Right hindlimb (tissue), 1 donor: ENCODE results near the gene ETFDH.
"Not testable (repeated sequence)": the region's sequence is repeated elsewhere in the genome, so short reads cannot be mapped to it uniquely, and the experiment has no call there.

Experiments
- DNase-seq: peaks from one replicate; pipeline ENCODE4 v3.0.0-alpha.2; 2018

ETFDH gene

DNA sequence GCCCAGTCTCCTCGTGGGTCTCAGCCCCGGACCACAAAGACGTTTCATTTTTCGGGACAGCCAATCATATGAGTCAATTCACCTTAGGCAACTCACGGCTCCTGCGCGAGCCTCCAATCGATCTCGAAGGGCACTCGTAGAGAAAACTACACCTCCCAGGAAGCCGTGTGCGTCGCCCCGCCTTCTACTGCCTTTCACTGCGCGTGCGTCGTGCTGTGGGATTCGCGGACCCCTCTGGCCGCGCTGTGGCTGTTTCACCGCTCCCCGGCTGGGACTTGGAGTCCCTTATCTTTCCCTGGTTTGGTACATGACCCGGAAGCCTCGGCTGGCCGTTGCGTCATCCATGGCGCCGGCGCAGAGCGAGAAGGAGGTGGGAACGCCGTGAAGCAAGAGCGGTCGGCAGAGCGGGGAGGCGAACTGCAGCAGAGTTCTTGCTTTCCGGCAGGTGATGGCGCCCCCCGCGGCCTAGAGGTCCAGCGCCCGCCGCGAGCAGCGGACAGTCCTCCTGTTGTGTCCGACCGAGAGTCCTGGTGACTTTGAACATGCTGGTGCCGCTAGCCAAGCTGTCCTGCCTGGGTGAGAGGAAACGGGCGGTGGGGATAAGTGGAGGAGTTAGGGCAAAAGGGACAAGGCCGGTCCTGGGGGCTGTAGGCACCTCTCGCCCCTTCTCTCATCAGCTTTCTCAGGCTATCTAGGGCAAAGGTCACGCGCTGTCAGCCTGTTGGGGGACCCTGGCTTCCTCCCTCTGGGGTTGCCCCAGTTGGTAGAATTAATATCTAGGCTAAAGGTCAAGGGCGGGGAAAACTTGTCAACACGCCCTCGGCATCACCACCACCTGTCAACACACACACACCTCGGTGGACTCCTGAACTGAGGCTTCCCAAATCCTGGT is at the start of gene ETFDH:
ETFDH (plus strand) TSS at position 382 of the 892 bp plus-strand sequence; CDS start at position 543, 161 bp downstream.
- DNase-seq = peak; percentile 100

DNA sequence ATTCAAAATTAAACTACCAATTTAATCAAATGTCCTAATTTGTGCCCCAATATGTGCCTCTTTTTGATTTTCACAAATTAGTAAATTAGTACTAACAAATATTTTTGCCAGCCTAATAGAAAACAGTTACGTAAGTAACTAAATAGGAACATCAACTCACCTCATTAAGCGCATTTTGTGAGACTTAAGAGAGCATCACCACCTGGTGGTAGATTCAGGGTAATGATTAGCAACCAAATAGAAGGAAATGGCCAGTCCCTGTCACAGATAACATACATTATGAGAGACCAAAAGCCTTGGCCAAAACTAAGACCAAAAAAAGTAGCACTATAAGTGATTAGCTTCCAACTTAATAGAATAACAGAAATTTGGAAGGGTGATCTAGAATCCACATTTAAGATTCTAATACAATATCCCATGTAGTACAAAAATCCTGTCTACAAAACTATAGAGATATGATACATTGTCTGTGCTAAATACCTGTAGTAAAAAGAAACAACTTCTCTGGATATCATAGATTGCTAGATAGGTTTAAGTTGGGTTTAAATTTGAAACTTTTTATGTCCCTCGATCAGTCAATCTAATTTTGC is 47.1 kb upstream of the ETFDH start:
- DNase-seq = no peak

- no peak for DNase-seq
Measured at GRCh38 chr4:158625544-158625943, 46.6 kb upstream of the ETFDH start.

DNA sequence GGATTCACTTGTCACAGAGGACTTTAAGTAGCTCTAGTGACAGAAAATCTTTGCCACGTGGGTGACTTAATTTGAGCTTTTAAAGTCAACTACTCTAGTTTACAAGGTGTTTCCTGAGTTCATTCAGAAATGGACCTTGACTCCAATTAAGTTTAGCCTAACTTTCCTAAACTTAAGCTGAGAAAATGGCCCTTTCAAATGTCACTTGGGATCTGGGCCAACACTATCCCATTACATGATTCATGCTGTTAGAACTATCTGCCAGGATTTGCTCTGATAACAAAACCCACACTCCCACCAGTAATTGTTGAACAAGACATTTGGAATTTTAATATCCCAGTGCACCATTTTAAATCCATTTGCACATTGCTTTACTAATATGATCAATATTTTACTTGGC is 41.2 kb upstream of the ETFDH start:
- no peak for DNase-seq

DNA sequence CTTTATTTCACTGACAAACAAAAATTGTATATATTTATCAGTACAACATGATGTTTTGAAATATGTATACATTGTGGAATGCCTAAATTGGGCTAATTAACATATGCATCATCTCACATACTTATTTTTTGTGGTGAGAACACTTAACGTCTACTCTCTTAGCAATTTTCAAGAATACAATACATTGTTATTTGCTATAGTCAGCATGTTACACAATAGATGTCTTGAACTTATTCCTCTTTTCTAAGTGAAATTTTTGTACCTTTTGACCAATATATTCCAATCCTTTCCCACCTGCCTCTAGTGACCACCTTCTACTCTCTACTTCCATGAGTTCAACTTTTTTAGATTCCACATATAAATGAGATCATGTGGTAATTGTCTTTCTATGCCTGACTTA is 35.5 kb upstream of the ETFDH start:
- no peak for DNase-seq

GRCh38 chr4:158644356-158644755 is 27.7 kb upstream of the ETFDH start:
- no peak for DNase-seq

DNA sequence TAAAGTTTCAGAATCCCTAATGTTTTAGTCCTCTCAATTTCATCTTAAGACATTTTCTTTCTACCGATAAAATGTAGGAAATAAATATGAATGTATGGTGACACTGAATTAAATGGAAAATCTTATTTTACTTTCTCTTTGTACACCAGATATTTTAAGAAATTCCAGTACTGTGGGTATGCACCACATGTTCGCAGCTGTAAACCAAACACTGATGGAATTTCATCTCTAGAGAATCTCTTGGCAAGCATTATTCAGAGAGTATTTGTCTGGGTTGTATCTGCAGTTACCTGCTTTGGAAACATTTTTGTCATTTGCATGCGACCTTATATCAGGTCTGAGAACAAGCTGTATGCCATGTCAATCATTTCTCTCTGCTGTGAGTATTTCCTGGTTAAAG is 27.3 kb upstream of the ETFDH start:
- DNase-seq = no peak

DNA sequence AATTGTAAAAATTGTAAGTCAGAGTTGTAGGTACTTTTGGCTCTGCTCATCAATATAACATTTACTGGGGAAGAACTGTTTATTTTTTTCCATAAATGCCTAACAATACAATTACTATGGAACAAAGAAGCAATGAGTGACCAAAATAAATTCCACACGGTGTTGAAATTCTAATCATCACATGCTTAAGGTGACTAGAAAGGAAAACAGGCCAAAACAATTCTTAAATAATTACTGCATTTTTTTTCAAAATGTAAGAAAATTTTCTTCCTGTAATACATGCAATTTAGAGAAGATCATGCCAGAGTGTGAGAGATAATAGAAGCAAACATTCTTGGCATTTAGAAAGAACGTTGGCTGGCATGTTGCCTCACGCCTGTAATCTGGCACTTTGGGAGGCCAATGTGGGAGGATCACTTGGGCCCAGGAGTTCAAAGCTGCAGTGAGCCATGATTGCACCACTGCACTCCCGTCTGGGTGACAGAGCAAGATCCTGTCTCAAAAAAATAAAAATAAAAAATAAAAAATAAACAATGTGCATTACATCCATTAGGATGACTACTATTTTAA is 22.9 kb upstream of the ETFDH start:
- DNase-seq = no peak

DNA sequence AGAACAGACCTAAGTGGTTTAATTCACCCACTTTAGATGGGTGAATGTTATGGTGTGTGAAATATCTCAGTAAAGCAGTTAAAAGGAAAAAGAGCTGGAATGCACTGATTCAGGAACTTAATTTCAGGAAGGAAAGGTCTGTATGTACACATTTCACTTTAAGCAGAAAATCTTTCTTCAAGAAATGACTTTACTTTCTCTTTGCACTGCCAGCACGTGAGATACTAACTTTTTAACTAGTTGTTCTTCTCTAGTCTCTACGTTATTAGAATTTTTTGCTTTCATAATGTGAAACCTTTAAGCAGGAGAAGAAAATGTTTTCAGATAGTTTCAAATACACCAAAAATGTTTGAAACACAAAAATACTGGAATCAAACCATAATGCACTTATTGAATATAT is 19.2 kb upstream of the ETFDH start:
- DNase-seq = no peak

- no peak for DNase-seq
Measured at GRCh38 chr4:158656439-158656838, 15.7 kb upstream of the ETFDH start.

GRCh38 chr4:158657291-158657690 is 14.8 kb upstream of the ETFDH start:
- DNase-seq = no peak

DNA sequence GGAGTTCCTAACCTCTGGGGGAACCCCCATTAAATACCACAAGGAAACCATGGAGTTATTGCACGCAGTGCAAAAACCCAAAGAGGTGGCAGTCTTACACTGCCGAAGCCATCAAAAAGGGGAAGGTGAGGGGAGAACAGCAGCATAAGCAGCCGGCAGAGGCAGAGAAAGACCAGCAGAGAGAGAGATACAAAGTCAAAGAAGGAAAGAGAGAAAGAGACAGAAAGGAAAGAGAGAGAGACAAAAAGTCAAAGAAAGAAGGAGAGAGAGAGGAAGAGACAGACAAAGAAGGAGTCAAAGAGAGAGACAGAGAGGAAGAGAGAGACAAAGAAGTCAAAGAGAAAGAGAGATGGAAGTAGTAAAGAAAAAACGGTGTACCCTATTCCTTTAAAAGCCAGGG is 8.8 kb upstream of the ETFDH start:
- not testable (repeated sequence) for DNase-seq

DNA sequence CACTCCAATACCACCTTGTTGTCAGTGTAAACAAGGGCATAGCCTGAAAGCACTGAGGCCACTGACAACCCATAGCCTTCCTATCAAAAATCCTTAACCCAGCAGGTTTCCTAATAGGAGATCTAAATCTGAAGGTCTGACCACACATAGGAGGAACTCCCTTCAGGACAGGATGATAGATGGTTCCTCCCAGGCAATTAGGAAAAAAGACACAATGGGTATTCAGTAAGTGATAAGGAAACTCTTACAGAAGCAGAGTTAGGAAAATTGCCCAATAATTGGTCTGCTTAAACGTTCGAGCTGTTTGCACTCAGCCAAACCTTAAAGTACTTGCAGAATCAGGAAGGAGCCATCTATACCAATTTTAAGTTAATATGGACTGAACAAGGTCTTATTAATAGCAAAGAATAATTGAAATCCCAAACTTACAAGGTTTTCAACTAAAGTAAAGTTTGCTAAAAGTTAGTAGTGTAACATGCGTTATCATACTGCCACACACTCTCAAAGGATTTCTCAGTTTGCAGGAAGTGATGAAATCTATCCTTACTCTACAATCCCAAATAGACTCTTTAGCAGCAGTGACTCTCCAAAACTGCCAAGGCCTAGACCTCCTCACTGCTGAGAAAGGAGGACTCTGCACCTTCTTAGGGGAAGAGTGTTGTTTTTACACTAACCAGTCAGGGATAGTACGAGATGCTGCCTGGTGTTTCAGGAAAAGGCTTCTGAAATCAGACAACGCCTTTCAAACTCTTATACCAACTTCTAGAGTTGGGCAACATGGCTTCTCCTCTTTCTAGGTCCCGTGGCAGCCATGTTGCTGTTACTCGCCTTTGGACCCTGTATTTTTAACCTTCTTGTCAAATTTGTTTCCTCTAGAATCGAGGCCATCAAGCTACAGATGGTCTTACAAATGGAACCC is 8.1 kb upstream of the ETFDH start:
- DNase-seq = not testable (repeated sequence)

- no peak for DNase-seq
Measured at GRCh38 chr4:158664806-158665205, 7.3 kb upstream of the ETFDH start.

DNA sequence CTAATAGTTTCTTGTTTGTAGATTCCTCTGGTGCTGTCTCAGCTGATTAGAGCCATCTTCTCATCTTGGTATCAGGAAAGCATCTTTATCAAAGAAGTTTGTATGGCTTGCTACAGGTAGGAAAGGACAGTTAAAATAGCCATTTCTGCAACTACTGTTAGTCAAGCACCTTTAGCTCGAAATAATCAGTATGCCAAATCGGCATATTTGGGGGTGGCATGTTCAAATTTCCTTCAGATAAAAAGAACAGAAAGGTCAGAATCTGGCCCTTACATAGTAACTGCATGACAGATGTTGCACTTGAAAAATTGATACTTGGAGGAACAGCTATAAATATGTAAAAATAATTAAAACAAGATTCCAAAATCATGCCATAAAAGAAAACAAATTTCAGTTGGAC is 5.2 kb upstream of the ETFDH start:
- DNase-seq = no peak

- DNase-seq = no peak
Measured at GRCh38 chr4:158667651-158668198, 4.4 kb upstream of the ETFDH start.

- no peak for DNase-seq
Measured at GRCh38 chr4:158669310-158669709, 2.8 kb upstream of the ETFDH start.

GRCh38 chr4:158670975-158671664 is 976 bp upstream of the ETFDH start:
- DNase-seq = peak; percentile 88

DNA sequence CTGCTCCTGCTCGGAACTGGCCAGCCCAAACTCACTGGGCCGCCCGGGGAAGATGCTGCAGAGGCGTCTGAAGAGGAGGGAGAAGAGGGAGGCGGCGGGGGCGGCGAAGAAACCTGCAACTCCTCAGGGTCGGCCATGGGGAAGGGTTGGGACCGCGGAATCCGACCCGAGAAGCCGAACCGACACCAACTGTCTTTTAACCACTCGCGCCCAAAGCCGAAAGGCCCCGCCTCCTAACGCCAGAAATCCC is 506 bp upstream of the ETFDH start, which contains the start of gene C4orf46:
C4orf46 (minus strand) TSS at position 223 of the 250 bp plus-strand sequence; CDS start at position 137, 86 bp downstream.
- no peak for DNase-seq

DNA sequence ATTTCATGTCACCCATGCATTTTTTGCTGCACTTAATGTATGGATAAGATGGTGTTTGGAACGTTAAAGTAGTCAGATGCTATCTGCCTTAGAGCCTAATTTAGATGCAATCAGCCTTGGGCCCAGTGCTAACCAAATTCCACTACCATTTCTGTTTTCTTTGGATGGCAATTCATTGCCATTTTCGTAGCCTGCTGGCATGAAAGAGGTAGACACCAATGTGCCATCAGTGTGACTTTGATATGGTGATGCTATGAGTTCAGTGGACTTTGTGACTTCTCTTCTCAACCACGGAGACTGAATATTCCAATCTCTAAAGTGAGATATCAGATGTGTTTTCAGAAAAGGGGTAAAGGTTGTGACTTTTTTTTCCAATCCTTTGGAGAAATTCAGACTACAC is 1.5 kb downstream of the ETFDH start:
- no peak for DNase-seq

GRCh38 chr4:158676076-158676475 is 4.0 kb downstream of the ETFDH start:
- DNase-seq = no peak

- DNase-seq = no peak
Measured at GRCh38 chr4:158678767-158679166, 6.7 kb downstream of the ETFDH start.
